ENCODE results near the gene PARS2. TPM values are rescaled to one million over a fixed set of nuclear protein-coding genes. Genes with fewer than 3 reads are reported as not detected.

PARS2 gene
- total RNA-seq, 2 donors from 2014 or later: 5.5 to 7.3 TPM

DNA sequence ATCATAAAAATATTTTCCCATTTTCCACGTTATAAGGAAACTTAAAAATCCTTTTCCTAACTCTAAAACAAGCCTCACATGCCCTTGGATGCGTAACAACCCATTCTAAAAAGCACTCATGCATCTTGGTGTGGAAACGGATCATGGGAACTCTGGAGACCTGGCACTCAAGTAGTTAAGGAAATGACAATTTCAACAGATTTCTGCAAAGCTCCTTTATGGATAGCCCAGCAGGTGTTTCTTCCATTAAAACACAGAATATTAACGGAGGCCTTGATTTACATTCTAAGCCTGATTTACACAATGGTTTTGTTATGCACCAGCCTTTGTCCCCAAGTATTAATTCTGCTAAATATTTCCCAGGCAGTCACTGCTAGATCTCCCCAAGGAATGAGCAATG lies 12.9 kb downstream of the PARS2 start:
- H3K36me3 Mint-ChIP-seq (ENCODE audit: insufficient read depth in 2 of 2): no peaks in the 10 kb centered on the region
- no peaks in the 10 kb centered on the region for H3K27me3 Mint-ChIP-seq (ENCODE audit: low read depth)
- no peak overlapping the region for H3K4me3 Mint-ChIP-seq
- no peaks in the 10 kb centered on the region for H3K9me3 Mint-ChIP-seq
- H3K4me1 Mint-ChIP-seq (ENCODE audit: low read depth): no peaks in the 10 kb centered on the region
- DNase-seq (no peak), ATAC-seq (replicated peaks in 1 of 2) (no peak)
- no peak overlapping the region for H3K27ac Mint-ChIP-seq

DNA sequence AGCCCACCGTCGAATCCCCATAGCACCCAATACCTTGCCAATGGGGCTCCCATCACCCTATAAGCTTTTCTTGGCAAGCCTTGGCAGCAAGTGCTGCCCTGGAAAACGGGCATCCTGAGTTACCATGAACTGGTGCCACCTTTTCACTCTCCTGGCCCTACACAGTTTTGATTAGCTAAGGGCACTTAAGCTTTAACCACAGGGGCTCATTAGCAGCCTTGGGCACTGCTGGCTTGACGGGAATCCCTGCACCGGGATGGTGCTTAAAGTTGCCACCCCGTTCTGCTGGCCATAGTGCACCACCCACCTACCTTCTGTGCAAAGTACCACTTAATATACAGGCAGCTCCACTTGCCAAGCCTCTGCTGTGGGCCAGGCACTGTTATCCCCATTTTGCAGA lies 13.7 kb downstream of the PARS2 start:
- Mint-ChIP-seq H3K4me1 (ENCODE audit: low read depth) (no peaks in the 10 kb centered on the region), H3K27me3 (ENCODE audit: low read depth) (no peaks in the 10 kb centered on the region), H3K4me3 (no peak overlapping the region), H3K27ac (no peak overlapping the region), H3K9me3 (no peaks in the 10 kb centered on the region), H3K36me3 (ENCODE audit: insufficient read depth in 2 of 2) (no peaks in the 10 kb centered on the region)
- DNase-seq (no peak), ATAC-seq (replicated peaks in 1 of 2) (no peak)

DNA sequence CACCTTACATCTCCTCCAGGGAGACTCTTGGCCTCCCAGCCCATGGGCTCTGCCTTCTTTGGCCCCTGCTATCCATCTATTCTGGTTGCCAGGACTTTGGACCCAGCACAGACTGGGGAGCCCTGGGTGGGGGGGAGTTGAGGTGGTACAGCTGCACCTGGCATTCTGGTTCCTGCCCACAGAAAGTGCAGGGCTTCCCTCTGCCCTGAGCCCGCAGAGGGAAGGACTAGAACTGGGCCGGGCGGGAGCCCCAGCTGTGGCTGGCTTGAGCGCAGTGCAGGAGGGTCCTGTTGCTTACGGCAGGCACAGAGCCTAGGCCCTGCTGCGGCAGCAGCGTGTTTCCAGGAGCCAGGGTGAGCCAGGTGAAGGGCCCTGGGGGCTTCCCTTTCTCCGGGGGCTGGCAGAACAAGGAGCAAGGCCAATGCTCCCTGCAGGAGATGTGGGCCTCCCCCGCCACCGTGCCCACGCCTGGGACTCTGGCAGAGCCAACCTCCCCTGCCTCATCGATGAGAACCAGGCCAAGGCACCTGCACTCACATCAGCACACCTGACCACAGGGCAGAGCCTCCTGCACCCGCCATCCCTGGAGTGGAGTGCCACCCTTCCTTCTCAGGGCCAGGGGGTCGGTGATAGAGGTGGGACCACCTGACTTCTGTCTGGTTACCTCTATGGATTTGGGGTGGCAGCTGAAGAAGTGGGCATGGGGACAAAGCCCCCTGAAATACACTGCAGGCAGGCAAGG lies 16.1 kb downstream of the PARS2 start:
- no peak overlapping the region for H3K4me3 Mint-ChIP-seq
- ATAC-seq (replicated peaks in 1 of 2) (peak in 1 of 2 donors; percentile 16), DNase-seq (no peak)
- H3K27ac Mint-ChIP-seq: no peak overlapping the region
- H3K9me3 Mint-ChIP-seq: no peaks in the 10 kb centered on the region
- H3K36me3 Mint-ChIP-seq (ENCODE audit: insufficient read depth in 2 of 2): no peaks in the 10 kb centered on the region
- H3K27me3 Mint-ChIP-seq (ENCODE audit: low read depth): no peaks in the 10 kb centered on the region
- no peaks in the 10 kb centered on the region for H3K4me1 Mint-ChIP-seq (ENCODE audit: low read depth)

DNA sequence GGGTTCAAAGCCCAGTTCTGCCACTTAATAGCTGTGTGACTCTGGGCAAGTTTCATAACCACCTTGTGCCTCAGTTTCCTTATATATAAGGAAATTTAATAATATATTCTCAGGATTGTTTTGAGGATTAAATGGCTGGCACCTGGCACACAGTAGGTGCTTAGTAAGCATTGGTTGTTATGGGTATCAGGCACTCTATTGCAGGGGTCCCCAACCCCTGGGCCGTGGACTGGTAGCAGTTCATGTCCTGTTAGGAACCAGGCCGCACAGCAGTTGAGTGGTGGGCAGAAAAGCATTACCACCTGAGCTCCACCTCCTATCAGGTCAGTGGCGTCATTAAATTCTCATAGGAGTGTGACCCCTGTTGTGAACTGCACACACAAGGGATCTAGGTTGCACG lies 18.5 kb downstream of the PARS2 start:
- DNase-seq (no peak), ATAC-seq (replicated peaks in 1 of 2) (no peak)
- Mint-ChIP-seq H3K27ac (no peak overlapping the region), H3K4me1 (ENCODE audit: low read depth) (no peaks in the 10 kb centered on the region), H3K36me3 (ENCODE audit: insufficient read depth in 2 of 2) (peaks cover 2 to 3% of the 10 kb centered on the region in 2 donors), H3K27me3 (ENCODE audit: low read depth) (no peaks in the 10 kb centered on the region), H3K4me3 (no peak overlapping the region), H3K9me3 (no peaks in the 10 kb centered on the region)

DNA sequence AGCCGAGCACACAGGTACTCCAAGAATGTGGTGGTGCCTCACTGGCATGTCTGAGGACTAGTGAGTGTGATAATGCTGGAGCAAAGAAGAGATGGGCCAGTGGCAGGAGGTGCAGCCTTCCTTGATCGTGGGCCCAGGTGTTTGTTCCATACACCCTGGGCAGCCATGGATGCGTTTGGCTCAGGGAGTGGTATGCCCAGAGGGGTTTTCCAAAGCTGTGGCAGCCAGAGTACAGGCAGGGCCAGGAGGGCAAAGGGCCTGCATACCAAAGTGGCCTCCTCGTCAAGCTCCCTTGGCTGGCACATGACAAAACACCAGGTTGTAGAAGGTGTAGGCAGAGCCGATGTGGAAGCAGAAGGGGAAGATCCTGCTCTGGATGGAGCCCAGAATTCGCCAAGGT lies 19.0 kb downstream of the PARS2 start:
- Mint-ChIP-seq H3K9me3 (no peaks in the 10 kb centered on the region), H3K36me3 (ENCODE audit: insufficient read depth in 2 of 2) (peaks cover 2 to 3% of the 10 kb centered on the region in 2 donors), H3K4me3 (no peak overlapping the region), H3K4me1 (ENCODE audit: low read depth) (no peaks in the 10 kb centered on the region), H3K27ac (no peak overlapping the region), H3K27me3 (ENCODE audit: low read depth) (no peaks in the 10 kb centered on the region)
- ATAC-seq (replicated peaks in 1 of 2) (no peak), DNase-seq (no peak)

DNA sequence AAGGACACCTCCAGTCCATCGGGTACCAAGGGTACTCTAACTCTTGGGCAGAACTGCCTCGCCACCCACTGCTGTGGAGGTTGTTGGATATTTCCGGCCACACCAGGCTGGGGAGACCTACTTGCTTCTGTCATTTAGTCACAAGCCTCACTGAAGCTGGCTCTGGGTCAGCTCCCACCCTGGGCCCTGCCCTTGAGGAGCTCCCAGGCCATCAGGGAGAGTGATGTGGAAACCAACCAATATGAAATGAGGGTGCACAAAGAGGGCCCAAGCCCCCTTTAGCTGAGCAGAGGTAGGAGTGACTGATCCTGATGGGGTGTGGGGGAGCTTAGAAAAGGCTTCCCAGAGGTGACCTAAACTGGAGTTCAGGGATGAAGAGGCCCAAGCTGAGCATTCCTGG lies 19.6 kb downstream of the PARS2 start:
- Mint-ChIP-seq H3K4me1 (ENCODE audit: low read depth) (no peaks in the 10 kb centered on the region), H3K36me3 (ENCODE audit: insufficient read depth in 2 of 2) (peaks cover 2 to 3% of the 10 kb centered on the region in 2 donors), H3K4me3 (no peak overlapping the region), H3K27me3 (ENCODE audit: low read depth) (no peaks in the 10 kb centered on the region), H3K9me3 (no peaks in the 10 kb centered on the region), H3K27ac (no peak overlapping the region)
- no peak for ATAC-seq (replicated peaks in 1 of 2)
- DNase-seq: no peak

DNA sequence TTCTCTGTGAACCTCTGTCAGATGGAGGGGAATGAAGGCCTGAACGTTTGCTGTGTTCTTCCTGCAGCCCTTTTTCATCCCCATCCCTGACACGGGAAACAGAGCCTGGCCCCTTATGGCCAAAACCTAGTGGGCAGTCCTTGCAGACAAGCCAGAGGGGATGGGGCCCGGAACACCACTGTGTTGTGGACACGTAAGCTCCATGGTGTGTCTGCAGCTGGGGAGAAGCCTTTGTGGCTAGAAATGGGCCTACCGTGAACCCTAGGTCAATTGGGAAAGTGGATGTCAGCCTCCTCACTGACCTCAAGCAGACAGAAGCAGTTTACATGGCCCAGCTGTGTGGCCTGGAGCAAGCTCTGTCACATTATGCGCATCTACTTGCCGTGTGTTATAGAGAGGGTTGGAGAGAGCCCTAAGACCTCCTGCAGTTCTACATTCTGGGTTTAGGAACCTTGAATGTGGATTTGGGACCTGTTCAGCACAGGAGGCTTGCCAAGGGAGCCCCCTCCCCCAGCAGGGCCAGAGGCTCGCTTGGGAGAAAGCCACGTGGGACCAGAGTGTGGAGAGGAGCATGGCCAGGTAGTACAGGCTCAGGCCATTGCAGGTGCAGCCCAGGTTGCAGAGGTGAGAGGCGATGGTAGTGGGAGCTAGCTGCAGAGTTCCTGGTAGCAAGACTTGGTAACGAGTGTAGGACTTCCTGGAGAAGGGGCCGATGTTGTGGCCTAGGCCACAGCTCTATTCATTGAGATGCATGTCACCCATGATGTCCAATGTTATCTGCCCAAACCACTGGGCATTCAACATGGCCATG lies 20.7 kb downstream of the PARS2 start:
- ATAC-seq (replicated peaks in 1 of 2) (no peak), DNase-seq (no peak)
- peaks cover 4 to 8% of the 10 kb centered on the region in 2 donors for H3K36me3 Mint-ChIP-seq (ENCODE audit: insufficient read depth in 2 of 2)
- no peaks in the 10 kb centered on the region for H3K27me3 Mint-ChIP-seq (ENCODE audit: low read depth)
- no peaks in the 10 kb centered on the region for H3K9me3 Mint-ChIP-seq
- H3K4me1 Mint-ChIP-seq (ENCODE audit: low read depth): no peaks in the 10 kb centered on the region
- no peak overlapping the region for H3K4me3 Mint-ChIP-seq
- no peak overlapping the region for H3K27ac Mint-ChIP-seq

DNA sequence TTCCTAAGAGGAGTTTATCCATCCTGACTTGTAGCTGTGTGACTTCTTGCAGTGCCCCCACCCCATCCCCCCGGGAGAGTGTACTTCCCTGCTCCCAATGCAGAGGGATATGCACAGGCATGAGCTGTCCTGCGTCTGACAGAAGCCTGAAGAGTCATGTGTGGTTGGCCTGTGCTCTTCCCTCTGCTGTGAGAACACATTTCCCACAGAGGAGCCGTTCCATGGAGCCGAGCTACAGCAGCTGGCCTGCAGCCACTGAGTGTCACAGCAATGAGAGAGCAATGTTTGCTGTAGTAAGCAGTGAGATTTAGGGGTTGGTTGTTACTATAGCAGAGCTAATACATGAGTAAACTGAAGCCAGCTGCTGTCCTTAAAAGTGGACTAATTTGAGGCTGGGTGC lies 22.0 kb downstream of the PARS2 start:
- Mint-ChIP-seq H3K4me3 (no peak overlapping the region), H3K9me3 (no peaks in the 10 kb centered on the region), H3K36me3 (ENCODE audit: insufficient read depth in 2 of 2) (peaks cover 11 to 12% of the 10 kb centered on the region in 2 donors), H3K4me1 (ENCODE audit: low read depth) (no peaks in the 10 kb centered on the region), H3K27me3 (ENCODE audit: low read depth) (no peaks in the 10 kb centered on the region), H3K27ac (no peak overlapping the region)
- no peak for DNase-seq
- ATAC-seq (replicated peaks in 1 of 2): no peak

DNA sequence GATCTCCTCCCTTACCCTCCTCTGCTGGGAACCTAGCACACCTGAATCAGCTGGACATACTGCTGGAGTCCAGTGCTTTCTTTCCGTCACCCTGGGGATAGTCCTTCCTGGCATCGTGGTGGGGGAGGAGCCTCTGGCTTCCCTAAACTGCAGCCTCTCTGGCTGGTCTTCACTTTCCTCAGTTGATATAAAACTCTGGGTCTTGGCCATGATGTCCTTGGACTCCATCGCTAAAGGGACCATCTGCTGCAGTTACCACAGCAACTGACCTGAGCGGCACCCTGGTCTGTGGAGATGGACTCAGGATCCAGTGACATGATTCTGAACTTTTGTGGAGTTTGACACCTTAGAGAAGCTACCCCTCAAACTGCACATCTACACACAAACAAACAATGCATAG lies 22.8 kb downstream of the PARS2 start:
- no peaks in the 10 kb centered on the region for H3K9me3 Mint-ChIP-seq
- no peaks in the 10 kb centered on the region for H3K4me1 Mint-ChIP-seq (ENCODE audit: low read depth)
- peaks cover 14 to 15% of the 10 kb centered on the region in 2 donors for H3K36me3 Mint-ChIP-seq (ENCODE audit: insufficient read depth in 2 of 2)
- peak overlapping the region; percentile 16 for H3K27ac Mint-ChIP-seq
- no peak for ATAC-seq (replicated peaks in 1 of 2)
- DNase-seq: no peak
- no peak overlapping the region for H3K4me3 Mint-ChIP-seq
- no peaks in the 10 kb centered on the region for H3K27me3 Mint-ChIP-seq (ENCODE audit: low read depth)

DNA sequence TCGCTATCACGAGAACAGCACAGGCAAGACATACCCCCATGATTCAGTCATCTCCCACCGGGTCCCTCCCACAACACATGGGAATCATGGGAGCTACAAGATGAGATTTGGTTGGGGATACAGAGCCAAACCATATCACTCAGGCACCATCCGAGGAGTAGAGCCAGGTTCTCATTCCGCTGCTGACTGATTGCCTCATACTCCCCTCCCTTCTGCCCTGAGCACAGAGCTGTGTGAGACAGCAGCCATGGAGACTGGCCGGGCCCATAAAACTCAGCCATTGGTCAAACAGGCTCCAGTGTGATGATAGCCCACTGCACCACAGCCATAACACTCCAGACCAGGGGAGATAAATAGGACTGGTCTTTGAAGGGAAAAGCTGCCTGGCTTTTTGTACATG lies 26.1 kb downstream of the PARS2 start:
- no peak overlapping the region for H3K27ac Mint-ChIP-seq
- H3K4me3 Mint-ChIP-seq: no peak overlapping the region
- no peaks in the 10 kb centered on the region for H3K9me3 Mint-ChIP-seq
- ATAC-seq (replicated peaks in 1 of 2) (no peak), DNase-seq (no peak)
- H3K27me3 Mint-ChIP-seq (ENCODE audit: low read depth): no peaks in the 10 kb centered on the region
- peaks cover 14 to 32% of the 10 kb centered on the region in 2 donors for H3K36me3 Mint-ChIP-seq (ENCODE audit: insufficient read depth in 2 of 2)
- H3K4me1 Mint-ChIP-seq (ENCODE audit: low read depth): no peaks in the 10 kb centered on the region

DNA sequence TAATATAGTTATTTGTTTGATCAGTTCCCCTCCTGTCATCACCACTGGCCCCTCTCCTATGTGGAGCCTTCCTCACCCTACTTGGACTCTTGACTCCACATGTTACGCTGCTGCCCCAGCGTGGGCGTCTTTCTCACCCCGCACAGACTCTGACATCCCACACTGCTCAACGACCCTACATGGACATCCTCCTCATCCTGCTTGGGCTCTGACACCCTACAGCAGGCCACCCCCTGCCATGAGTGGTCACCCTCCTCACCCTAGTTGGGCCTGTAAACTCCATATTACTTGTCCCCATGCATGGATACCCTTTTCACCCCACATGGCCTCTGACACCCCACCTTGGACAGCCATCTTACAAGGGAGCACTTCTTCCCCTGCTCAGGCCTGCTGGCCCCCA lies 27.6 kb downstream of the PARS2 start:
- no peaks in the 10 kb centered on the region for H3K4me1 Mint-ChIP-seq (ENCODE audit: low read depth)
- H3K9me3 Mint-ChIP-seq: no peaks in the 10 kb centered on the region
- no peak overlapping the region for H3K27ac Mint-ChIP-seq
- peaks cover 15 to 33% of the 10 kb centered on the region in 2 donors for H3K36me3 Mint-ChIP-seq (ENCODE audit: insufficient read depth in 2 of 2)
- no peak for DNase-seq
- no peak for ATAC-seq (replicated peaks in 1 of 2)
- H3K4me3 Mint-ChIP-seq: no peak overlapping the region
- H3K27me3 Mint-ChIP-seq (ENCODE audit: low read depth): no peaks in the 10 kb centered on the region

DNA sequence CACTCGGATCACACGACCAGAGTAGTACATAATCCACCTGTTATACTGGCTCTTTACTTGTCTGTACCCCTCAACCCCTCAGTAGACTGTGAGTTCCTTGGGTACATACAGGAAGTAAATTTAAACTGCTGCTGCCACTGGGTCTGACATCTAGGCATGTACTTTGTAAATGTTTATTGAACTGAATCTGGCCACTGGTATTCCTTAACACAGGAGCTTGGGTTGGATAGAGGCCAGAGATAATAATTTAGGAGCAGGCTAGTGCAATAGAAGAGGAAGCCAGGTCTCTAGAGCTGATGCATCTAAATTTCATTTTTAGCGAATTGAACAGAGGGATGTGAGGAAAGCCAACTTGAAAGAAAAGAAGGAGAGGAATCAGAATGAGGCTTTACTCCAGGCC lies 36.3 kb downstream of the PARS2 start:
- H3K4me1 Mint-ChIP-seq (ENCODE audit: low read depth): no peaks in the 10 kb centered on the region
- peaks cover 17 to 28% of the 10 kb centered on the region in 2 donors for H3K36me3 Mint-ChIP-seq (ENCODE audit: insufficient read depth in 2 of 2)
- H3K9me3 Mint-ChIP-seq: no peaks in the 10 kb centered on the region
- ATAC-seq (replicated peaks in 1 of 2): no peak
- peak overlapping the region; percentile 66 for H3K27ac Mint-ChIP-seq
- no peak for DNase-seq
- no peak overlapping the region for H3K4me3 Mint-ChIP-seq
- no peaks in the 10 kb centered on the region for H3K27me3 Mint-ChIP-seq (ENCODE audit: low read depth)

DNA sequence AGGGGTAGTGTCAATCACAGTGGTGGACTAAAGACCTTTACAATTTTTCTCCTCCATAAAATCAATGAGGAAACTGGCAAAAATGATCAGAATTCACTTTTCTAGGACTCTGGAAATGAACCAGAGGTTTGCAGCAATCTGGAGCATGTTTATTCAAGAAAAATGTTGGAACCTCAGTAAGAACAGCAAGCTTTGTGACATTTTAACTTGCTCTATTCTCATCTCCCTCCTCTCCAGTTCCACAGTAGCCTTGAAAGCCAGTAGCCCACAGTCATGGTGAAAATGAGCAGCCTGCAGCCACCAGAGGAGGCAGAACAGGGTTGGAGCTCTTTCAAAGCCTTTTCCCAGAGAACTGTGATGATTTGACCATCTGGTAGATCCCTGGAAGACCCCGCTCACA lies 39.6 kb downstream of the PARS2 start:
- Mint-ChIP-seq H3K4me1 (ENCODE audit: low read depth) (no peaks in the 10 kb centered on the region), H3K27ac (no peak overlapping the region), H3K27me3 (ENCODE audit: low read depth) (no peaks in the 10 kb centered on the region), H3K36me3 (ENCODE audit: insufficient read depth in 2 of 2) (peaks cover 15 to 30% of the 10 kb centered on the region in 2 donors), H3K4me3 (no peak overlapping the region), H3K9me3 (no peaks in the 10 kb centered on the region)
- ATAC-seq (replicated peaks in 1 of 2) (no peak), DNase-seq (no peak)

Data from activated T-cell treated with anti-CD3 and anti-CD28 coated beads, Interleukin-2, amount 50 U/mL, for 72 hours (primary cell).